ENCODE measurements around the gene JMJD8.

JMJD8 gene

DNA sequence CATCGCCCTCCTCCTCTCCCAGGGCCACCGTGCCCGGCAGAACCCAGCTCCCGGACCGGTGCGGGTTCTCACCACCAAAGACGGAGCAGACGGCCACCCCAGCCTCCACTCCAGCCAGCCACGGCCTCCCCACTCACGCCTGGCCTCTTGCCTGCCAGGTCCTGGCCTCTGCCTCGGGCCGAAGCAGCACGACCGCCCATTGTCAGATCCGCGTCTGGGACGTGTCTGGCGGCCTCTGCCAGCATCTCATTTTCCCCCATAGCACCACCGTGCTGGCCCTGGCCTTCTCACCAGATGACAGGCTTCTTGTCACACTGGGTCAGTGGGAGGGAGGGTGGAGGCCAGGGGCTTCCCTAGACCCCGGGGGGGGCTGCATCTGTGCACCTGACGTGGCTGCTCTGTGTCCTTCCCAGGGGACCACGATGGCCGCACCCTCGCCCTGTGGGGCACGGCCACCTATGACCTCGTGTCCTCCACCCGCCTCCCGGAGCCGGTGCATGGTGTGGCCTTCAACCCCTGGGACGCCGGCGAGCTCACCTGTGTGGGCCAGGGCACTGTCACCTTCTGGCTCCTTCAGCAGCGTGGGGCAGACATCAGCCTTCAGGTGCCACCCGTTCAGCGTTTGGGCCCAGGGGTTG lies 22.8 kb downstream of the JMJD8 start:
- DNase-seq (ENCODE audit: low read depth) = no peak

DNA sequence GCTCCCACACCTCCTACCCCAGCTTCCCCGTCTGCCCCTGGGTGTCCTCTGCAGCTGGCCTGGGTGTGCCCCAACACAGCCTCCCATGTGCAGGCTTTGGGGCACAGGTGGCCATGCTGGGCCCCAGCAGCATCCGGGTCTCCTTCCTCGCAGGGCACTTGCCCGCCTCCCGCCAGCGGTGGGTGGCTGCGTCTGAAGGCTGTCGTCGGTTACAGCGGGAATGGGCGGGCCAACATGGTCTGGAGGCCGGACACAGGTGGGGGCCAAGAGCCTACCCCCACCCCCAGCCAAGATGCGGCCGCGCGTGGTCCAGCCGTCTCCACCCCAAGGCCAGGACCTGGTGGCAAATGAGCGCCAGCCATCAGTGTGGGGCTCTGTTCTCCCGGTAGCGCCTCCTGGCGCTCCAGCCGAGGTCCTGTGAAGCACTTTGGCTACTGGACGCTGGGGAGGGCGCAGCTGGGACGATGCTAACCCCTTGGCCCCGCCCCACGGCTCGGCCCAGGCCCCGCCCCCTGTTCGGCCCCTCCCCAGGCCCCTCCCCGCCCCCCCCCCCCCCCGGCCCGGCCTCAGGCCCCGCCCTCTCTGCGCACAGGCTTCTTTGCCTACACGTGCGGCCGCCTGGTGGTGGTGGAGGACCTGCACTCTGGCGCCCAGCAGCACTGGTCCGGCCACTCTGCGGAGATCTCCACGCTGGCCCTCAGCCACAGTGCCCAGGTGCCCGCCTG lies 23.5 kb downstream of the JMJD8 start:
- DNase-seq (ENCODE audit: low read depth) = peak; percentile 88

DNA sequence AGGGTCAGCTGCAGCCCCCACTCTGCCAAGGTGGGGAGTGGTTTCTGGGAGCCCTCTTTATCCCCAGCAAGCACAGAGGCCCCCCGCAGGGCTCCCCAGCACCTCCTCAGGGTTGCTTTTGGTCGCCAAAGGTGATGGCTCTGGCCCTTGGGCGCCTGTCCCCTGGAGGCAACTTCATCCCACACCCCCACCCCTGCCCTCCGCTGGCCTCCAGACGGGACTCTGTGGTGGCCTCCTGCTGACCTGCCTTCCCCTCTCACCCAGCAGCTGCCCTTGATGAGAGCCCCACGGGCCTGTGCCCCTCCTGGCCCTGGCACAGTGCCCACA lies 24.0 kb downstream of the JMJD8 start:
- no peak for DNase-seq (ENCODE audit: low read depth)

- no peak for DNase-seq (ENCODE audit: low read depth)
Observed at GRCh38 chr16:659618-660017, 24.5 kb downstream of the JMJD8 start.

GRCh38 chr16:658679-659571 lies 25.2 kb downstream of the JMJD8 start:
- no peak for DNase-seq (ENCODE audit: low read depth)

DNA sequence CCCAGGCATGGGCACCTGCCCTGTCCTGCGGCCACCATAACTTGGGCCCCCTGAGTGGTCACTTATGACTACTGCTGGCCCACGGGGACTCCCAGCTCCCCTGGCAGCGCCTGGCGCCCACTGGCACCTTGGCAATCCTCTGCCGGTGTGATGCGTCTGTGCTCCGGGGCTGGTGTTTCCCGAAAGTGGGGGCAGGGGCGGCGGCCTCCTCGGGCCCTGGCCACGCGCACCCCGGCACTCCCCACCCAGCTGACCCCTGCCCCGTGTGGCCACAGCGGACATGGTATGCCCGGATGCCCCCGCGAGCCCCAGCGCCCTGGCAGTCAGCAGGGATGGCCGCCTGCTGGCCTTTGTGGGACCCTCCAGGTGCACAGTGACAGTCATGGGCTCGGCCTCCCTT lies 26.6 kb downstream of the JMJD8 start:
- no peak for DNase-seq (ENCODE audit: low read depth)

DNA sequence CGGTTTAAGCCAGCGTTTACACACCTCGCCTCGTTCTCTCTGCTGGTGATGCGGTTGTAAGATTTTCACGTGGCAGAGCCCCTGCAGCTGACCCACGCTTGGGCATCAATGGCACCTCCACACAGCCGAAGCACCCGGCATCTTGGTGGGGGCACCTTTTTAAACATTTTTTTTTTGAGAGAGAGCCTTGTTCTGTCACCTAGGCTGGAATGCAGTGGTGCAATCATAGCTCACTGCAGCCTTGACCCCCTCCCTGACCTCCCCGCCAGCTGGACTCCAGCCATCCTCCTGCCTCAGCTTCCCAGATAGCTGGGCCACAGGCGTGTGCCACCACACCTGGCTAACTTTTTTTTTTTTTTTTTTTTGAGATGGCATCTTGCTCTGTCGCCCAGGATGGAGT lies 30.1 kb downstream of the JMJD8 start:
- DNase-seq (ENCODE audit: low read depth) = no peak

DNA sequence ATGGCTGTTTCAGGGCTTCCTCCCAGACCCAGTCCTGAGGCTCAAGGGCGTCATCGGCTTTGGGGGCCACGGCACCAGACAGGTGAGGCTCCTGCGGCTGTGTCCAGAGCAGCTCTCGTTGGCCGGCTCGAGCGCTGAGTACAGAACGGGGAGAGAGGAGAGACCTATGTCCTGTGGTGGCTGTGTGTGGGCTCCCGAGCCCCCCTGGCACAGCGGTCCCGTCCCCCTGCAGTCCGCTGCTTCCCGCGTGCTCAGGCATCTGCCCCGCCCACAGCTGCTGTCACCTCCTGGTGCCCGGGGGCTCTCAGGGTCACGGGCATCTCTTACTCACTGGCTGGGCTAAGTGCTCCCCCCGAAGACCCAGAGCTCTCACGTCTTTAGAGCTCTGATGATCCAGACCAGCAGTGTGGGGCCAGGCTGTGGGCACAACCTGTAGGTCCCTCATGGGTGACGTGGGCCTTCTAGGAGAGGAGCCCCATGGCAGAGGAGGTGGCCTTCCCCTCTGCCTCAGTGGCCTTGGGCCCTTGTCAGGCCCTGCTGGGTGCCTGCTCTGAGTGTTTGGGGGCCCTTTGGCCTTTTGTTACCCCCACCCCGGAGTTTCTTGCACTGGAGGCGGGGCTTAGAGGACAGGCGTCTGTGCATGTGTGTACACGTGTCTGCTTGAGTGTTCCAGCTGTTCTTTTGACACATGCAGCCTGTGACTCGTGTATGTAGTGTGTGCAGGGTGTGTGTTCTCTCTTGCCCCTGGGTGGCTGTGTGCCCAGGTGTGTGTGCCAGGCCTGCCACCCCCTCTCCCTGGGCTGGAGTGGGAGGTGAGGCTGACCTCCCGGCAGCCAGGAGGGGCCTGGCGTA lies 31.5 kb downstream of the JMJD8 start:
- DNase-seq (ENCODE audit: low read depth) = no peak

GRCh38 chr16:651844-652243 lies 32.3 kb downstream of the JMJD8 start:
- DNase-seq (ENCODE audit: low read depth) = no peak

DNA sequence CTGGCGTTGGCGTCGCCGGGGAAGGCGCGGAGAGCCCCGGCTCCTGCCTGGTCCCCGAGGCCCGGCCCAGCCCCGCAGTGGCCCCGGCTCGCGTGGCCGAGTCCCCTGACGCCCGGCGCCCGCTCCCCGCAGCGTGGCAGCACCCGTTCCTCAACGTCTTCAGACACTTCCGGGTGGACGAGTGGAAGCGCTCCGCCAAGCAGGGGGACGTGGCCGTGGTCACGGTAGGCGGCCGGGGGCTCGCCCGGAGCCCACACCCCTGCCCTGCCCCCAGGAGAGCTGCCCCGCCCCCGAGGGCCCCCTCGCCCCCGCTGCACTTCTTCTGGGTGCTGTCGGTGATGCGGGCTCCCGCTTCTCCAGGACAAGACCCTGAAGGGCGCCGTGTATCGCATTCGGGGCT lies 34.5 kb downstream of the JMJD8 start:
- peak; percentile 45 for DNase-seq (ENCODE audit: low read depth)

DNA sequence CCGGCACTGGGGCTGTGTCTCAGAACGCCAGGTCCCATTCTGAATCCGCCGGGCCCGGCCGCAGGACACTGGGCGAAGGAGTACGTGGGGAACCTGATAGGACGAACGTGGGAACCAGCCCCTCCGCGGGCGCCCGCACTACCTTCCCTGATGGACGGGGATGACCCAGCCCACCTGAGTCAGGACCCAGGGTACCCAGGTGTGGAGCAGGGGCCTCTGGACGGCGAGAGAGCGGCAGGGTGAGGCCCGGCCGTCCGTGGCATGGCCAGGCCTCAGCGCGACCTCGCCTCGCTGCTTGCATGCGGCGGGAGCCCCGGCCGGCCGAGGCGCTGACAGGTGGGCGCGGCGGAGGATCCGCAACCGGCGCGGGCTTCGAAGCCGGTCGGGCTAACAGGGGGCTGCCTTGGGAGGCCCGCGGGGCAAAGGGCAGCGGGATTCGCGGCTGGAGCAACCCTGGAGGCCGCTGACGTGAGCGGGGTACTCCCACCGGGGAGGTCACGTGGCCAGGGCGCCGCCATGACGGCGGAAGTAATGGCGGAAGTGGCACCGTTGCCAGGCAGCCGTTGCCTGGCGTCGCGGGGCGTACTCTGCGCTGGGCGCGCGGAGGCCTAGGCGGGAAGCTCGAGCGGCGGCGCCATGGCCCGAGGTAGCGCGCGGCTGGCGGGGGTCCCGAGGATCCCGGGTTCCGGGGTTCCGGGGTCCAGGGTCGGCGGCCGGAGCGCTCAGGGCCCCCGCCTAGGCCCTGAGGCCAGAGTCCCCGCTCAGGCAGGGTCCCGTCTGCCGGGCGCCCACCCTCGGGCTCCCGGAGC lies 35.1 kb downstream of the JMJD8 start, which contains the start of gene WDR90:
TSS of gene WDR90 (plus strand) at position 585 of the 809 bp plus-strand sequence. CDS start at position 637, 52 bp downstream.
- peak; percentile 92 for DNase-seq (ENCODE audit: low read depth)

- peak; percentile 38 for DNase-seq (ENCODE audit: low read depth)
Observed at GRCh38 chr16:648071-648780, 35.9 kb downstream of the JMJD8 start.

DNA sequence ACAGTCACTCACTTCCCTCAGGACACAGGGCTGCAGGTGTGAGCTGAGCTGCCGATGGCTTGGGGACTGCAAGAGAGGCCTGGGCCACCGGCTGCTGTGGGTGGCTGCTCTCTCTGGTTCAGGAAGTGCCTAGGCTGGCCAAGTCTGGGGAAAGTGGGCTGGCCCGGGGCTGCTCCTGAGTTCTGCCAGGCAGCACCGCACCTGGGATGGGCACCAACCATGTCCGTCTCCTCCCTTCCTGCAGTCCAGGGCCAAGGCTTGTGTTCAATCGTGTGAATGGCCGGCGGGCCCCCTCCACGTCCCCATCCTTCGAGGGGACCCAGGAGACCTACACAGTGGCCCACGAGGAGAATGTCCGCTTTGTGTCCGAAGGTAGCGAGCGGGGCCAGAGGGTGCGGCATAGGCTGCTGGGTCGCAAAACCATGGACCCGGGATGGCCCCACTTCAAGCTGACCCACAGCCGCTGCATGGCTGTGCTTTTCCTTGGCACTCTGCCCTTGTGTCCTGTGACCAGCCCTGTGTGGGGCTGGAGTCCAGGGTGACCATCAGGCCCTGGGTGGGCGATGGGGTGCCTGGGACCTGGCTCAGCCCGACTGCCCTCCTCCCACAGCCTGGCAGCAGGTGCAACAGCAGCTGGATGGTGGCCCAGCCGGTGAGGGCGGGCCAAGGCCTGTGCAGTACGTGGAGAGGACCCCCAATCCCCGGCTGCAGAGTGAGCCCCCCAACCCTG lies 36.8 kb downstream of the JMJD8 start:
- no peak for DNase-seq (ENCODE audit: low read depth)

DNA sequence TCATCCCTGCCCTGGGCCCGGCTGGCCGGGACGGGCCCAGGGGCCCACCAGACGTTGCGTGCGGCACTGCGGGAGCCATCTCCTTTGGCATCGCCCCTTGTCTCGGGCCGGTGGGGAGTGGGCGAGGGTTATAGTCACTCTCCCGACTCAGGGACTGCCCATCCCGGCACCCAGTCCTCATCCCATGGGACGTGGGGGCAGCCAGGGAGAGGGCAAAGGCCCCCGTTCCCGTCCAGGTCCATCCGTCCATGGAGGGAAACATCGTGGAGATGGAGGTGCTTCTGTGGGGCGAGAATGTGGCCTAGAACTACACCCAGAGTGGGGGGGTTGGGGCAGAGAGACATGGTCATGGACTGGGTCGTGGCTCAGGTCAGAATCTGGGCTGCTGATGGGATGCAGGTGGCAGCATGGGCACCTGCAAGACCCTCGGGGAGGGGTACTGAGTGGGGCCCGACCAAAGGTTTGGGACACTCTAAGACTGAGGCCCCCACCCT lies 37.4 kb downstream of the JMJD8 start:
- DNase-seq (ENCODE audit: low read depth) = no peak

DNA sequence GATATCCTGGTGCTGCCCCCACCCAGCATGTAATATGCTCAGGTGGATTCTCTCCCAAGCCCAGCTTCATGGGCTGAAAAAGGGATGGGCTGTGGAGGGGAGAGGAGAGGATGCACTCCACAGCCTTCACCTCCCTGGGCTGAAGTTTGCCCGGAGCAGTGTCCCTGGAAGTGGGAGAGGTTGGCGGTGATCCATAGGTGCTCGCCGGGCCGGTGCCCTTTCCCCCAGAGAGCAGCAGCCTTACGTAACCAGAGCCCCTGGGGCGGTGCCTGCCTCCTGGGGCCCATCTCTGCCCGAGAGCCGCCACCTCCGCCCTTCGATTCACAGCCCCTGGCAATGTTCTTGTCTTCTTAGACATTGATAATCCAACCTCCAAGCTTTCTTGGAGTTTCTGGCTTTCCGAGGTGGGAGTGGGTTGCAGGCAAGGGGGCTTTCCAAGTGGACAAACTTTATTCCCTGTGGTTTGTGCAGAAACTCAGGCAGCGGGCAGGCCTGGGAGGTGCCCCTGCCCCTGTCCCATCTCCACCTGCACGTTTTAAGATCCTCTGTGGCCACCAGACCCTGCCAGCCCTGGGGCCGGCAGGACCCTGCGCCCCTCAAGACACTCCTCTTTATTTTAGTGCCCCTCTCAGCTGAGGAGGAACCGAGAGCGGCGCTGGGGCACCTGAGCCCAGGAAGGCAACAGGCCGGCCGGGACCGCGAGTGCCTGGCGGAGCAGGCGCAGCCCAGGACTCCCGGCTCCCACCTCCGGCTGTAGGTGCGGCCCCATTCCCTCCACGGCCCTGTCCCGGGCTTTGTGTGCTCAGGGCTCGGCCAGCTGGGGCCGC lies 38.1 kb downstream of the JMJD8 start:
- DNase-seq (ENCODE audit: low read depth) = no peak

GRCh38 chr16:644556-644955 lies 39.6 kb downstream of the JMJD8 start:
- DNase-seq (ENCODE audit: low read depth) = no peak

GRCh38 chr16:643050-643368 lies 41.1 kb downstream of the JMJD8 start:
- DNase-seq (ENCODE audit: low read depth) = no peak

DNA sequence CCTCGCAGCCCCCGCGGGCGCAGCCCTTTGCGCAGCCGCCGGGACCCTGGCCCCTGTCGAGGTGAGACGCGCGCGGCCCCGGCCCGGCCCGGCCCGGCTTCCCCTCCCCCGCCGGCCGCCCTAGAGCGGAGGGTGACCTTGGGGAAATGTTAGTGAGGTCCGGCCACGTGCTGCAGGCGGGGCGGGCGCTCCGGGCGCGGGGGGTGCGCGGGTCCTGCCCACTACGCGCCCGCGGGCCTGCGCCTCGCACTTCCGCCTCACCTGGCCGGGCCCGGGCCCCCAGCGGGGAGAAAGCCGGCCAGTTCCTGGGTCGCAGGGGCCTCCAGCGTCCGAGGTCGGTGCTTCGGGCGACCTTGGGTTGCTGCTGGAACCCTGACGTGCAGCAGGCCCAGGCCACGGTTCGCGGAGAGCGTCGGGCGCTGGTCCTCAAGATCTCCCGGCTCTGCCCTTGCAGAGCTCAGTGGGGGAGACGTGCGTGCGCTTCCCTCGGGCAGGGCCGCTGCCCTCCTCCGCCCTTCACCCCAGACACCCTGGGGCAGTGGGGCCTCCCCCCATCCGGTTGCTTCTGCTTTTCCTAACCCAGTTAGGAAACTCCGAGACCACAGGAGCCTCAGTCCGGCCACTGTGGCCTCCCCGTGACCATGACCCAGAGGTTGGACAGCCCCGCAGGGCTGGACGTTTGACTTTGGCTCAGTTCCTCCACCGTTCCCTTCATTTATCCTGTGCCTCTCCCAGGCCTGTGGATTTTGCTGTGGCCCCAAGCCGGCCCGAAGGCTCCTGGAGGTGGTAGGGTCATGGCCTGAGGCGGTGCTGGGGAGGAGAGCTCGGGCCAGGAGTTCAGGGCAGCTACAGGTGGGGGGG lies 41.7 kb downstream of the JMJD8 start:
- peak; percentile 42 for DNase-seq (ENCODE audit: low read depth)

Measured in ELR (cell line).